HG03196 (cell line): ENCODE results near the gene PDE4C.

ENCODE experiments used
- ATAC-seq: cut with Tn5 transposase; IDR thresholded peaks from one replicate; pipeline ENCODE4 v1.9.1; 2021; ENCODE audit not compliant: unreplicated experiment

The PDE4C gene

DNA sequence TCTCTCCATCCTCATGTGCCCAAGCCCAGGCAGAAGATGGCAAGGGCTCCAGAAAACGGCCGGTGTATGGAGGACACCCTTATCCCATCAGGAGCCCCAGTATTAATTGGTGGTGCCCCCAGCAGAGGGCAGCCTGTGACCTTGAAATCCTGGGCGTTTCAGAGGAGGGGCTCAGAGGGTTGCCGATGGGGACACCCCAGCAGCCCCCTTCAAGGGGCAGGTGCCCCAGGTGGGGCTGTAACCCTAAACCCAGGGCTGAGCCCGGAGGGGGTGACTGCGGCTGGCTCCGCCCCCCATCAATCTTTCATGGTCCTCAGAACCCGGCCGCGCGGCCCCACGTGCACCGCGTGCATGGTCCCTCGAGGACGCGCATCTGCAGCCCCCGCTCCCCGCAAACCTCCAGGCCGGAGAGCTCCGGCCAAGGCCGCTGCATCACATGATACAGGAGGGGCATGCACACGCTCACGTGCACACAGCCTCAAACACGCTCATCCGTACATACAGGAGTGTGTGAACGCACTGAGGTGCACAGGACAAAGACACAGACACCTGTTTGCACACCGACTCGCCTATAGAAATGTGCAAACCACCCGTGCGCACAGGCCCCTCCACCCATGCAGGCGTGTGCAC lies 23.3 kb downstream of the PDE4C start:
- no peak for ATAC-seq

GRCh38 chr19:18202397-18202777 lies 23.9 kb downstream of the PDE4C start:
- no peak for ATAC-seq

DNA sequence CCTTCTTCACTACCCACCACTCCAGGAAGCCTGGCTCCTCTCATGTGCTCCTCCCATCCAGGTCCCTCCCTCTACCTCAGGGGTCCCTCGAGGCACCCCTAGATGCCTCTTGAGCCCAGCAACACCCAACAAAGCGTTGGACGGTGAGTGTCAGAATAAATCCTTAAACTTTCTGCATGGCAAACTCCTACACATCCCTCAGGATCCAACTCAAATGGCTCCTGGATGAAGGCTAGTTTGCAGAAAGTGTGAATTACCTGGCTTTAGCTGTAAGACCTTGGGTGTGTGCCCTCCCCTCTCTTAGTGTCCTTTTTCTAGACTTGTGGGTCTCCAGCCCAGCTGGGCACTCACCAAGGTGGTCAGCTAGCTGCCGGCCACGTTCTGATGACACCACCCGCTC lies 27.9 kb downstream of the PDE4C start:
- no peak for ATAC-seq

DNA sequence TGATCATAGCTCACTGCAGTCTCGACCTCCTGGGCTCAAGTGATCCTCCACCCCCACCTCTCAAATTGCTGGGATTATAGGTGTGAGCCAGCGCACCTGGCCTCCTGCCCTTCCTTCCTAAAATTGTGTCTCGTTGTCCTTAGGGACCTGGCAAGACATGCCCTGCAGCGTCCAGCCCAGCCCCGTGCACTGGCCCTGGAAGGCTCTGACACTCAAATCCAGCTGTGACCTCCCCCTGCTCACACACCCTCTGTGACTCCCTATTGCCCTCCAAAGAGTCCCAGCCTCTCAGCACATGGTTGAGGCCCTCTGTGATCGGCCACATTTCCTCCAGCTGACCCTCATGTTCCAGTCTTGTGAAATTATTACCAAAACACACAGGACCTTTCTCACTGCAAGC lies 28.3 kb downstream of the PDE4C start:
- ATAC-seq, result no peak

- no peak for ATAC-seq
Measured at GRCh38 chr19:18197306-18197705, 28.9 kb downstream of the PDE4C start.

DNA sequence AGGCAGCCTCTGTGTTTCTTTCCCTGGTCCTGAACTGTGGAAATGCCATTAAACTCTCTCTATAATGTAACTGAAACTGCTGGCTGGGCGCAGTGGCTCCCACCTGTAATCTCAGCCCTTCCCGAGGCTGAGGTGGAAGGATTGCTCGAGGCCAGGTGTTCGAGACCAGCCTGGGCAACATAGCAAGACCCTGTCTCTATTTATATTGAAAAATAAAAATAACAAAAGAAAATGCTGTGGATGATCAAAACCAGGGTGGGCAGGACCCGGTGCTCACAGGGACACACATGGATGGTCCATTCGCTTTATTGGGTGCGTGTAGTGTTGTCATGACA lies 29.8 kb downstream of the PDE4C start:
- no peak for ATAC-seq

- ATAC-seq, result no peak
Measured at GRCh38 chr19:18194554-18195238, 31.5 kb downstream of the PDE4C start.

GRCh38 chr19:18194181-18194530 lies 32.1 kb downstream of the PDE4C start:
- ATAC-seq, result no peak

DNA sequence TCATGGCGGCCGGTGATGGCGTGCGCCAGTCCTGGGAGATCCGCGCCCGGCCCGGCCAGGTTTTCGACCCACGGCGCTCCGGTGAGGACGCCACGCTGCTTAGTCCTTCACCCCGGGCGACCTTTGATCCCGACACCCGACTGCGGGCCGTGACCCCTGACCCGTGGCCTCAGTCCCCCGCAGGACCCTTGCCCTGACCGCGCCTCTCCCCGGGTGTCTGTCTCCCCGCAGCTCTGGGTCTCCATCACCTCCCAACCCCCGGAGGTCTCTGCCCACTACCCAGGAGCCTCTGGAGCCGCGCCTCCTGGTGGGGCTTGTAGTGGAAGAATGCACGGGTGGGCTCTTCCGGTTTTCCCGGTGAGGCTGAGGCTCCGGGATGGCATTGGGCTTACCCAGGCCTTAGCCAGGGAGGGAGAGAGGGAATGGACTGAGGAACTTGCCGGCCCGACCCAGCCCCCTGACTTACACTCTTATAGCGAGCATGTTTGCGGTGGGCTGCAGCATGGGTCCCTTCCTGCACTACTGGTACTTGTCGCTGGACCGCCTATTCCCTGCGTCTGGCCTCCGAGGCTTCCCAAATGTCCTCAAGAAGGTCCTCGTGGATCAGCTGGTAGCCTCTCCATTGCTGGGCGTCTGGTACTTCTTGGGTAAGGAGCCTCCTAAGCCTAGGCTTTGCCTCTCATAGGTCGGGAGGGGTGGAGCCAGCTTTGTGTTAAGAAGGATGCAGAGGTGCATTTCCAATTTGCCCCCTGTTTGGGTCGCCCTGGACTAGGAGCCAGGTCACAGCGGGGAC lies 32.7 kb downstream of the PDE4C start:
- no peak for ATAC-seq

GRCh38 chr19:18192673-18193387 lies 33.4 kb downstream of the PDE4C start, which contains the start of gene MPV17L2:
MPV17L2 (plus strand) TSS chr19:18193218; CDS start chr19:18193282, 64 bp downstream.
- peak; percentile 78 for ATAC-seq

DNA sequence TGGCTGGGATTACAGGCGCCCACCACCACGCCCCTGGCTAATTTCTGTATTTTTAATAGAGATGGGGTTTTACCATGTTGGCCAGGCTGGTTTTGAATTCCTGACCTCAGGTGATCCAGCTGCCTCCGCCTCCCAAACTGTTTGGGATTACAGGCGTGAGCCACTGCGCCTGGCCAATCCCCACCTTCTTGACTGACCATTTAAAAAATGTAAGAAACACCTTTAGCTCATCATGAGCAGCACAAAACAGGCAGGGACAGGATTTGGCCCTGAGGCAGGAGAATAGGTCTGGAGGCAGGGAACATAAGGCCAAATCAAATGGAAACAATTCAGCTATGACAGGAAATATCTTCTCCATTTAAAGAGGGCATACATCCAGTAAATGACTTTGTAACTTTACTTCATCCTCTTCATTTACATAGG lies 34.6 kb downstream of the PDE4C start:
- ATAC-seq, result no peak

DNA sequence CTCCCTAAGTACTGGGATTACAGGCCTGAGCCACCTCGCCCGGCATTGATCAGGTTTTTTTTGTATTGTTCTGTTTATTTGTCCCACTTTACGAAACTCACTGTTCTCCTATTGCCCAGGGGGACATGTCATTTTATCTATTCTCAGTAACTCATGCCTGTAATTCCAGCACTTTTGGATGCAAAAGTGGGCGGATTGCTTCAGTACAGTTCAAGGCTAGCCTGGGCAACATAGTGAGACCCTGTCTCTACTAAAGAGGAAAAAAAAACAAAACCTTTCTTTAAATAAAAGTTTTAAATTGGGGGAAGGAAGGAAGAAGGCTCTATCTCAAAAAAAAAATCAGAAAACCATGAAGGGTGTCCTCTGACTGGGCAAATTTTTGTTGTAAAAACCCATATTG lies 36.0 kb downstream of the PDE4C start:
- ATAC-seq, result no peak

GRCh38 chr19:18185538-18185937 lies 40.7 kb downstream of the PDE4C start:
- no peak for ATAC-seq

DNA sequence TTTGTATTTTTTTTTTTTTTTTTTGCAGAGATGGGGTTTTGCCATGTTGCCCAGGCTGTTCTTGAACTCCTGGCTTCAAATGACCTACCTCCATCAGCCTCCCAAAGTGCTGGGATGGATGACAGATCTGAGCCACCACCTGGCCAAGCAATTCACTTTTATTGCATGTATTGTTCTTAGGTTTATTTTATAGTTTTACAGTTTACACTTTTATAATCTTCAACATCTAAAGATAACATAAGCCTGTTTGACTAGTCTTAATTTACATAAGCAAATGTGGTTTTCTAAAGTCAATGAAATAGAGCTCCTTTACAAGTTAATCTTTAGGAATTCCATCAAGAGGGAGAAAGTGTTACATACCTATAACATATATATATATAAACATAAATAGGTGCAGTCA lies 42.7 kb downstream of the PDE4C start:
- ATAC-seq, result no peak

- no peak for ATAC-seq
Measured at GRCh38 chr19:18179957-18180356, 46.3 kb downstream of the PDE4C start.

GRCh38 chr19:18176367-18177310 lies 49.6 kb downstream of the PDE4C start:
- ATAC-seq, result no peak

DNA sequence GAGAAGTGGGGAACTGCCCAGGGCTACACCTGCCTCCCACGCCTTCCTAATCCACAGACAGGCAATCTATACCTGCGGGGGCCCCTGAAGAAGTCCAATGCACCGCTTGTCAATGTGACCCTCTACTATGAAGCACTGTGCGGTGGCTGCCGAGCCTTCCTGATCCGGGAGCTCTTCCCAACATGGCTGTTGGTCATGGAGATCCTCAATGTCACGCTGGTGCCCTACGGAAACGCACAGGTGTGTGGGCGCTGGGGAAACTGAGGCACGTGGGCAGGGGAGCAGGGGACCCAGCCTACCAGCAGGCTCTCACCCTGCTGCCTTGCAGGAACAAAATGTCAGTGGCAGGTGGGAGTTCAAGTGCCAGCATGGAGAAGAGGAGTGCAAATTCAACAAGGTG lies 51.3 kb downstream of the PDE4C start:
- no peak for ATAC-seq
